OCI-LY1 (cell line): ENCODE results near the gene PPHLN1.

ENCODE experiments used
- CTCF ChIP-seq: fragments of 200-600 bp; sonication (generic), shearing (Covaris generic); IDR thresholded peaks from 2 replicates; pipeline ENCODE4 v1.5.1; 2017; ENCODE audit warnings: mild to moderate bottlenecking, antibody characterized with exemption, low read length, moderate library complexity, mixed read lengths
- EZH2 ChIP-seq: fragments of 200-600 bp; sonication (generic), shearing (Covaris generic); IDR thresholded peaks from 2 replicates; pipeline ENCODE4 v1.8.0; 2017; ENCODE audit warnings: borderline replicate concordance, mixed run types, mild to moderate bottlenecking, antibody characterized with exemption, low read length, moderate library complexity, mixed read lengths

GRCh38 chr12:42442311-42442759 is 116.4 kb downstream of the PPHLN1 start:
- TF ChIP-seq CTCF (no peak), EZH2 (no peak)
